H1 (cell line): Measurements from ENCODE around the gene FCAR. TPM values are rescaled to one million over a fixed set of nuclear protein-coding genes. Genes with fewer than 3 reads are reported as not detected.
"Not testable (repeated sequence)": the region's sequence is repeated elsewhere in the genome, so short reads cannot be mapped to it uniquely, and the experiment has no call there.

Experiments
- CTCF ChIA-PET: fragments of 300-600 bp; sonication (Branson Sonifier 250); formaldehyde crosslinking; loops from one replicate; lab custom pipeline; 2021; ENCODE audit not compliant: partially characterized antibody; lab: Charles Lee
- POLR2A ChIA-PET: fragments of 300-600 bp; sonication (Branson Sonifier 250); formaldehyde crosslinking; loops from one replicate; lab custom pipeline; 2021; ENCODE audit warnings: inconsistent platforms; ENCODE audit not compliant: partially characterized antibody; lab: Charles Lee
- DNase-seq, 2 experiments: peaks; one replicate each; pipeline versions ENCODE4 v3.0.0 to v3.0.0-alpha.2; 2010 to 2022; ENCODE audit warnings: low spot score in 2 of 2, low read depth in 1 of 2, mixed read lengths in 1 of 2
- FAIRE-seq: peaks from 2 replicates; lab custom pipeline; 2011; peaks lifted over from hg19 to GRCh38; lab: Jason Lieb, UNC
- H2AFZ ChIP-seq: 2 replicates; pipeline ENCODE4 v1.8.1; 2012; ENCODE audit warnings: low read length, inconsistent platforms
- H2AK5ac ChIP-seq: 2 replicates; pipeline ENCODE4 v1.6.1; 2013; ENCODE audit warnings: low read depth, low read length
- H2BK120ac ChIP-seq: replicated peaks from 2 replicates; pipeline ENCODE3; 2013; ENCODE audit warnings: low read depth, low read length, inconsistent platforms
- H2BK12ac ChIP-seq: 2 replicates; pipeline ENCODE4 v1.6.1; 2013; ENCODE audit warnings: low read depth, low read length
- H2BK15ac ChIP-seq: 2 replicates; pipeline ENCODE4 v1.6.1; 2013; ENCODE audit warnings: low read length
- H2BK20ac ChIP-seq: 2 replicates; pipeline ENCODE4 v1.6.1; 2013; ENCODE audit warnings: low read length
- H2BK5ac ChIP-seq: 2 replicates; pipeline ENCODE4 v1.6.1; 2013; ENCODE audit warnings: low read depth, low read length
- H3K14ac ChIP-seq: 2 replicates; pipeline ENCODE4 v1.6.1; 2013; ENCODE audit warnings: inconsistent platforms; ENCODE audit not compliant: insufficient read length
- H3K18ac ChIP-seq: 2 replicates; pipeline ENCODE4 v1.6.1; 2013; ENCODE audit warnings: low read length; ENCODE audit errors: extremely low read depth
- H3K23ac ChIP-seq: 2 replicates; pipeline ENCODE4 v1.6.1; 2013; ENCODE audit warnings: inconsistent platforms; ENCODE audit not compliant: insufficient read length
- H3K23me2 ChIP-seq: 2 replicates; pipeline ENCODE4 v1.6.1; 2013; ENCODE audit warnings: low read depth, low read length
- H3K27ac ChIP-seq: 2 replicates; pipeline ENCODE4 v1.6.1; 2011; ENCODE audit warnings: low read depth, low read length, inconsistent platforms
- H3K27me3 ChIP-seq, 4 experiments: replicated peaks in 1 of 4; 1 replicate in 1 of 4; 2 replicates in 3 of 4; pipeline versions ENCODE4 v1.6.1 to v1.8.1; 2011 to 2013; ENCODE audit warnings: low read length in 3 of 4, mild to moderate bottlenecking in 3 of 4, inconsistent platforms in 2 of 4, mixed read lengths in 2 of 4, moderate library complexity in 1 of 4; ENCODE audit not compliant: control insufficient read depth in 3 of 4, insufficient read depth in 3 of 4; ENCODE audit errors: extremely low read depth in 1 of 4
- H3K36me3 ChIP-seq, 4 experiments: 2 replicates each; pipeline versions ENCODE4 v1.6.1 to v1.8.1; 2011 to 2013; ENCODE audit warnings: mild to moderate bottlenecking in 4 of 4, low read length in 3 of 4, moderate library complexity in 2 of 4, control low read depth in 1 of 4, inconsistent platforms in 1 of 4; ENCODE audit not compliant: insufficient read depth in 4 of 4, control insufficient read depth in 2 of 4
- H3K4ac ChIP-seq: replicated peaks from 2 replicates; pipeline ENCODE3; 2013; ENCODE audit warnings: low read length, low read depth, mixed read lengths, inconsistent platforms; ENCODE audit not compliant: insufficient read length
- H3K4me1 ChIP-seq, 4 experiments: replicated peaks in 1 of 4; 1 replicate in 1 of 4; 2 replicates in 3 of 4; pipeline versions ENCODE4 v1.6.1 to v1.8.1; 2011 to 2013; ENCODE audit warnings: low read length in 3 of 4, inconsistent platforms in 2 of 4, mixed read lengths in 1 of 4; ENCODE audit not compliant: insufficient read depth in 4 of 4, control insufficient read depth in 3 of 4
- H3K4me2 ChIP-seq, 2 experiments: 2 replicates each; pipeline versions ENCODE4 v1.6.1 to v1.8.1; 2011 to 2013; ENCODE audit warnings: low read depth in 2 of 2, low read length in 2 of 2, control low read depth in 1 of 2, inconsistent platforms in 1 of 2, mild to moderate bottlenecking in 1 of 2; ENCODE audit not compliant: insufficient read depth in 1 of 2
- H3K4me3 ChIP-seq, 4 experiments: fragments of 200-600, 300-600 bp in 1 of 4; sonication (generic), shearing (Covaris generic), sonication (Bioruptor Twin) in 1 of 4; 2 replicates each; pipeline versions ENCODE4 v1.5.1 to v1.8.1; 2011 to 2016; ENCODE audit warnings: low read length in 4 of 4, low read depth in 3 of 4, control low read depth in 2 of 4, inconsistent platforms in 2 of 4, mild to moderate bottlenecking in 2 of 4, mixed read lengths in 1 of 4, moderate library complexity in 1 of 4; ENCODE audit not compliant: insufficient read depth in 2 of 4; ENCODE audit errors: extremely low read depth in 1 of 4
- H3K56ac ChIP-seq: replicated peaks from 2 replicates; pipeline ENCODE3; 2013; ENCODE audit warnings: low read depth, mild to moderate bottlenecking, mixed read lengths, low read length, inconsistent platforms; ENCODE audit not compliant: insufficient read length
- H3K79me1 ChIP-seq: 2 replicates; pipeline ENCODE4 v1.6.1; 2013; ENCODE audit warnings: low read depth, low read length, control low read depth
- H3K79me2 ChIP-seq, 2 experiments: 2 replicates each; pipeline versions ENCODE4 v1.6.1 to v1.8.1; 2012 to 2013; ENCODE audit warnings: low read length in 2 of 2, mild to moderate bottlenecking in 2 of 2, inconsistent platforms in 1 of 2; ENCODE audit not compliant: insufficient read depth in 2 of 2, control insufficient read depth in 1 of 2
- H3K9ac ChIP-seq, 4 experiments: replicated peaks in 1 of 4; 1 replicate in 1 of 4; 2 replicates in 3 of 4; pipeline versions ENCODE4 v1.6.1 to v1.8.1; 2011 to 2013; ENCODE audit warnings: low read depth in 3 of 4, low read length in 3 of 4, control low read depth in 2 of 4, mild to moderate bottlenecking in 2 of 4, moderate library complexity in 2 of 4, inconsistent platforms in 1 of 4; ENCODE audit errors: extremely low read depth in 1 of 4
- H3K9me3 ChIP-seq, 2 experiments: 2 replicates each; pipeline versions ENCODE4 v1.6.1 to v1.8.1; 2012 to 2013; ENCODE audit warnings: mild to moderate bottlenecking in 2 of 2, moderate library complexity in 2 of 2, control low read depth in 1 of 2, inconsistent platforms in 1 of 2, low read depth in 1 of 2, low read length in 1 of 2, mixed read lengths in 1 of 2; ENCODE audit not compliant: insufficient read depth in 2 of 2
- H4K20me1 ChIP-seq, 2 experiments: replicated peaks in 1 of 2; 2 replicates each; pipeline versions ENCODE3 to v1.8.1; 2011 to 2013; ENCODE audit warnings: inconsistent platforms in 2 of 2, low read length in 2 of 2, mild to moderate bottlenecking in 1 of 2; ENCODE audit not compliant: insufficient read depth in 2 of 2, control insufficient read depth in 1 of 2
- H4K5ac ChIP-seq: 2 replicates; pipeline ENCODE4 v1.6.1; 2013; ENCODE audit warnings: low read length, low read depth, mixed read lengths, inconsistent platforms; ENCODE audit not compliant: insufficient read length
- H4K8ac ChIP-seq: 2 replicates; pipeline ENCODE4 v1.8.0; 2013; ENCODE audit warnings: mild to moderate bottlenecking, moderate library complexity, low read length, inconsistent platforms; ENCODE audit not compliant: insufficient read depth; ENCODE audit errors: extremely low read depth
- H4K91ac ChIP-seq: replicated peaks from 2 replicates; pipeline ENCODE3; 2013; ENCODE audit warnings: low read length, mixed read lengths, inconsistent platforms; ENCODE audit not compliant: insufficient read length
- CEBPB ChIP-seq: IDR thresholded peaks from 2 replicates; pipeline ENCODE4 v1.6.1; 2012; ENCODE audit warnings: low read depth, low read length
- CREB1 ChIP-seq: IDR thresholded peaks from 2 replicates; pipeline ENCODE4 v1.6.1; 2012; ENCODE audit warnings: inconsistent platforms
- JUND ChIP-seq: IDR thresholded peaks from 2 replicates; pipeline ENCODE4 v1.6.1; 2011; ENCODE audit warnings: mild to moderate bottlenecking, improper control_type of control experiment, low read length
- POLR2A ChIP-seq, 2 experiments: IDR thresholded peaks; 1 replicate in 1 of 2; 2 replicates in 1 of 2; pipeline ENCODE4 v1.6.1; 2011; ENCODE audit warnings: low read depth in 2 of 2, low read length in 2 of 2, mild to moderate bottlenecking in 2 of 2; ENCODE audit errors: control extremely low read depth in 1 of 2
- WGBS, 2 experiments: shearing (Covaris generic) in 1 of 2; methylation state at CpG; one replicate each; pipeline versions ENCODE4 v1.1.6 to v1.1.7; 2013 to 2015; ENCODE audit warnings: low lambda C conversion rate in 2 of 2, mixed read lengths in 2 of 2, inconsistent platforms in 1 of 2, low coverage in 1 of 2, missing lambda C conversion rate in 1 of 2; ENCODE audit not compliant: insufficient replicate concordance in 2 of 2, insufficient coverage in 1 of 2, insufficient read length in 1 of 2; ENCODE audit errors: extremely low coverage in 1 of 2, missing lambda C conversion rate in 1 of 2; 5-methylcytosine and 5-hydroxymethylcytosine counted together
- polyA plus RNA-seq, 7 experiments: library from polyadenylated mRNA; depleted of rRNA in 3 of 7; stranded (reverse) in 5 of 7; unstranded in 2 of 7; fragments of >200 nt in 5 of 7; fragments of 200-250 nt in 2 of 7; gene quantifications; 1 replicate in 5 of 7; 2 replicates in 1 of 7; 4 replicates in 1 of 7; pipeline versions ENCODE4 v1.2.1 to v1.2.3, GENCODE V29; 2011 to 2013; ENCODE audit warnings: missing spikeins in 2 of 7, mixed read lengths in 2 of 7
- total RNA-seq: library from RNA; stranded (reverse); fragmentation: NEBNext Ultra II Directional; extraction: Animal tissue kit (Norgen Biotek cat#: 25700); gene quantifications from 2 replicates; pipeline ENCODE4 v1.2.1, GENCODE V29; 2021

FCAR gene
- total and polyA plus RNA-seq, 2 of the 8 experiments (the other 6 are each of a cell fraction or from before 2014, with no cell fraction given): not detected

DNA sequence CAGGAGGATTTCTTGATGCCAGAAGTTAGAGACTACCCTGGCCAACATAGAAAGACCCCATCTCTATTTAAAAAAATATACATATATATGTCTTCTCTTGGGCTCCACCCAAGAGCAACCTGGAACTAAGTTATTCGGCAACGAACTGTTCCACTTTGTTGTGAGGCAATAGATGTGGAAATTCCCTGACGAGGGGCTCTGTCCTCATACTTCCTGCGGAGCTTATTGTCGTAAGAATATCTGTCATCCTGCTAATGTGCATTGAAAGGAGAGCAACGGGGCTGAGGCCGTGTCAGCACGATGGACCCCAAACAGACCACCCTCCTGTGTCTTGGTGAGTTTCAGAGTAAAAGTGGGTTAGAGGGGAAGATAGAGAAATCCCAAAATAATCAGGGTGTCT, at the start of gene FCAR (continued):
- TF ChIP-seq POLR2A (IDR thresholded peaks at IDR 0.05; ENCODE audit: control extremely low read depth in 1 of 2, low read depth in 2 of 2, low read length in 2 of 2): no peak
- TF ChIP-seq JUND: no peak
- no peak for TF ChIP-seq CEBPB
- TF ChIP-seq CREB1: no peak

DNA sequence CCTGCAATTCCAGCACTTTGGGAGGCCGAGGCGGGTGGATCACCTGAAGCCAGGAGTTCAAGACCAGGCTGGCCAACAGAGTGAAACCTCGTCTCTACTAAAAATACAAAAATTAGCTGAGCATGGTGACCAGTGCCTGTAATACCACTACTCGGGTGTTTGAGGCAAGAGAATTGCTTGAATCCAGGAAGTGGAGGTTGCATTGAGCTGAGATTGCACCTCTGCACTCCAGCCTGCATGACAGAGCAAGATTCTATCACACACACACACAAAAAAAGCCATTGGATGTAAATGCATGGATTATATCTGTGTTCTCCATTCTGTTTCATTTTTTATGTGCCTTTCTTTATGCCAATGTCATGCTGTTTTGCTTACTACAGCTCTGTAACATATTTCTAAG, 49.6 kb upstream of the FCAR start:
- H3K9ac ChIP-seq, H3K27ac ChIP-seq, FAIRE-seq, H3K18ac ChIP-seq, H3K79me1 ChIP-seq, H2AK5ac ChIP-seq, DNase-seq, H2AFZ ChIP-seq, CTCF ChIA-PET, H2BK20ac ChIP-seq, H3K36me3 ChIP-seq, H3K27me3 ChIP-seq, H2BK5ac ChIP-seq, H2BK120ac ChIP-seq, H3K23ac ChIP-seq, H3K4me3 ChIP-seq, H3K14ac ChIP-seq, H3K23me2 ChIP-seq, H4K8ac ChIP-seq, H3K79me2 ChIP-seq, H4K20me1 ChIP-seq, H3K4me1 ChIP-seq, H3K4me2 ChIP-seq, H3K56ac ChIP-seq, H2BK15ac ChIP-seq, H2BK12ac ChIP-seq, H3K4ac ChIP-seq, POLR2A ChIA-PET, H4K5ac ChIP-seq, H4K91ac ChIP-seq: not testable (repeated sequence)
- H3K9me3 ChIP-seq: peaks cover 23 to 46% of the 10 kb centered on the region in 2 experiments
- 52% methylated on average over 4 of the region's 4 CpGs; no CpG with 5 or more reads in 1 of the 2 experiments for WGBS, 2 experiments
